B cell (primary cell): Measurements from ENCODE around the gene HGFAC. TPM values are rescaled to one million over a fixed set of nuclear protein-coding genes. Genes with fewer than 3 reads are reported as not detected.
A peak's percentile ranks its signal among the peaks of the same experiment; 100 is the strongest.

Experiments
- ATAC-seq: fragments of 200-7000 bp; cut with Tn5 transposase; one replicate; pipeline ENCODE4 v1.10.0; 2021; ENCODE audit warnings: low read depth, mild to moderate bottlenecking, moderate number of reproducible peaks, moderate library complexity
- CTCF ChIA-PET: fragments of 350-600 bp; sonication (Branson Sonifier 250); formaldehyde crosslinking; loops from one replicate; lab custom pipeline; 2021; ENCODE audit warnings: antibody characterized with exemption, inconsistent platforms; lab: Charles Lee
- POLR2A ChIA-PET: fragments of 350-600 bp; sonication (Branson Sonifier 250); formaldehyde crosslinking; loops from one replicate; lab custom pipeline; 2021; ENCODE audit warnings: antibody characterized with exemption; lab: Charles Lee
- DNase-seq: peaks from one replicate; pipeline ENCODE4 v3.0.0; 2013
- H2AFZ ChIP-seq: 2 replicates; pipeline ENCODE4 v1.6.1; 2012; ENCODE audit warnings: mild to moderate bottlenecking, low read depth, low read length; ENCODE audit not compliant: insufficient read depth, poor library complexity, severe bottlenecking
- H3K27ac ChIP-seq, 2 donors: 1 replicate in 1 of 2; 2 replicates in 1 of 2; pipeline ENCODE4 v1.5.1; 2012 to 2013; ENCODE audit warnings: low read length in 2 of 2, mild to moderate bottlenecking in 2 of 2, moderate library complexity in 1 of 2
- H3K27me3 ChIP-seq, 4 experiments: fragments of 200-600 bp in 1 of 4; sonication (generic) in 1 of 4; replicated peaks in 1 of 4; 1 replicate in 2 of 4; 2 replicates in 2 of 4; pipeline versions ENCODE4 v1.6.1 to v1.7.0; 2013 to 2016; ENCODE audit warnings: low read length in 3 of 4, mild to moderate bottlenecking in 2 of 4, mixed read lengths in 1 of 4, moderate library complexity in 1 of 4; ENCODE audit not compliant: insufficient read depth in 4 of 4, control insufficient read depth in 3 of 4; ENCODE audit errors: control extremely low read depth in 1 of 4
- H3K36me3 ChIP-seq, 2 experiments: replicated peaks in 1 of 2; 1 replicate in 1 of 2; 2 replicates in 1 of 2; pipeline versions ENCODE4 v1.6.1 to v1.7.1; 2013; ENCODE audit warnings: low read length in 1 of 2; ENCODE audit not compliant: insufficient read depth in 2 of 2, control insufficient read depth in 1 of 2; ENCODE audit errors: control extremely low read depth in 1 of 2, extremely low read depth in 1 of 2
- H3K4me1 ChIP-seq, 2 donors: fragments of 200-600 bp in 1 of 2; sonication (generic) in 1 of 2; 1 replicate in 1 of 2; 2 replicates in 1 of 2; pipeline versions ENCODE4 v1.5.1 to v1.6.1; 2013 to 2017; ENCODE audit warnings: low read length in 2 of 2; ENCODE audit not compliant: control insufficient read depth in 2 of 2, insufficient read depth in 2 of 2
- H3K4me2 ChIP-seq: replicated peaks from 2 replicates; pipeline ENCODE3; 2012; ENCODE audit warnings: mild to moderate bottlenecking, low read depth, low read length; ENCODE audit not compliant: poor library complexity, severe bottlenecking
- H3K4me3 ChIP-seq, 5 experiments: fragments of 200-600 bp in 1 of 5; sonication (generic) in 1 of 5; 1 replicate in 3 of 5; 2 replicates in 2 of 5; pipeline versions ENCODE4 v1.5.1 to v1.7.0; 2011 to 2016; ENCODE audit warnings: low read length in 4 of 5, mild to moderate bottlenecking in 4 of 5, low read depth in 2 of 5, control low read depth in 1 of 5, moderate library complexity in 1 of 5; ENCODE audit not compliant: insufficient read depth in 1 of 5; ENCODE audit errors: control extremely low read depth in 1 of 5, extremely low read depth in 1 of 5
- H3K79me2 ChIP-seq: fragments of 200-600 bp; sonication (generic); one replicate; pipeline ENCODE4 v1.6.0; 2016; ENCODE audit warnings: low read length; ENCODE audit not compliant: control insufficient read depth, insufficient read depth
- H3K9ac ChIP-seq: fragments of 200-600 bp; sonication (generic); 2 replicates; pipeline ENCODE4 v1.6.1; 2017; ENCODE audit warnings: mild to moderate bottlenecking, low read length, moderate library complexity
- H3K9me3 ChIP-seq, 3 donors: one replicate each; pipeline versions ENCODE4 v1.6.1 to v1.7.1; 2013; ENCODE audit warnings: low read length in 2 of 3; ENCODE audit not compliant: control insufficient read depth in 2 of 3, insufficient read depth in 1 of 3; ENCODE audit errors: control extremely low read depth in 1 of 3
- H4K20me1 ChIP-seq: 2 replicates; pipeline ENCODE4 v1.6.0; 2012; ENCODE audit warnings: mild to moderate bottlenecking, low read length; ENCODE audit not compliant: insufficient read depth, control insufficient read depth, poor library complexity, severe bottlenecking
- H3K27ac Mint-ChIP-seq: one replicate; pipeline ENCODE4 v1.8.0; 2021; ENCODE audit warnings: mixed read lengths
- H3K27me3 Mint-ChIP-seq: one replicate; pipeline ENCODE4 v1.8.0; 2021; ENCODE audit warnings: mixed read lengths
- H3K4me1 Mint-ChIP-seq: one replicate; pipeline ENCODE4 v1.8.0; 2021; ENCODE audit warnings: mixed read lengths
- H3K4me3 Mint-ChIP-seq: one replicate; pipeline ENCODE4 v1.8.0; 2021; ENCODE audit warnings: mixed read lengths
- H3K9me3 Mint-ChIP-seq: one replicate; pipeline ENCODE4 v1.8.0; 2022; ENCODE audit warnings: mixed read lengths; ENCODE audit not compliant: insufficient read depth
- EZH2 ChIP-seq: IDR thresholded peaks from 2 replicates; pipeline ENCODE4 v1.6.1; 2012; ENCODE audit warnings: borderline replicate concordance, low read depth, mild to moderate bottlenecking, moderate library complexity, low read length; ENCODE audit not compliant: insufficient read depth, poor library complexity, severe bottlenecking
- WGBS: methylation state at CpG from one replicate; pipeline ENCODE4 v1.1.5; 2013; ENCODE audit warnings: missing lambda C conversion rate; ENCODE audit not compliant: insufficient coverage; 5-methylcytosine and 5-hydroxymethylcytosine counted together
- intact Hi-C: fragments of 100-400 bp; cut with micrococcal nuclease; formaldehyde crosslinking; loops from one replicate; pipeline ENCODE4 v1.10.0; 2022
- polyA plus RNA-seq: library from polyadenylated mRNA; depleted of rRNA; stranded (reverse); fragments of >200 nt; gene quantifications from 2 replicates; pipeline ENCODE4 v1.2.3, GENCODE V29; 2012
- total RNA-seq, 2 donors: library from RNA; stranded (reverse); fragments of 120-200 nt in 1 of 2; gene quantifications; 1 replicate in 1 of 2; 2 replicates in 1 of 2; pipeline versions ENCODE4 v1.2.3 to v1.2.4, GENCODE V29; 2013 to 2022
- TF ChIP-seq, protein P1 (sequence below): fragments of 200-600 bp; IDR thresholded peaks from one replicate; pipeline ENCODE4 v1.8.0; 2022; ENCODE audit warnings: antibody characterized with exemption, mild to moderate bottlenecking

The HGFAC gene
- total and polyA plus RNA-seq, 2 donors (not counting 1 experiment from before 2014, with no cell fraction given) = not detected

DNA sequence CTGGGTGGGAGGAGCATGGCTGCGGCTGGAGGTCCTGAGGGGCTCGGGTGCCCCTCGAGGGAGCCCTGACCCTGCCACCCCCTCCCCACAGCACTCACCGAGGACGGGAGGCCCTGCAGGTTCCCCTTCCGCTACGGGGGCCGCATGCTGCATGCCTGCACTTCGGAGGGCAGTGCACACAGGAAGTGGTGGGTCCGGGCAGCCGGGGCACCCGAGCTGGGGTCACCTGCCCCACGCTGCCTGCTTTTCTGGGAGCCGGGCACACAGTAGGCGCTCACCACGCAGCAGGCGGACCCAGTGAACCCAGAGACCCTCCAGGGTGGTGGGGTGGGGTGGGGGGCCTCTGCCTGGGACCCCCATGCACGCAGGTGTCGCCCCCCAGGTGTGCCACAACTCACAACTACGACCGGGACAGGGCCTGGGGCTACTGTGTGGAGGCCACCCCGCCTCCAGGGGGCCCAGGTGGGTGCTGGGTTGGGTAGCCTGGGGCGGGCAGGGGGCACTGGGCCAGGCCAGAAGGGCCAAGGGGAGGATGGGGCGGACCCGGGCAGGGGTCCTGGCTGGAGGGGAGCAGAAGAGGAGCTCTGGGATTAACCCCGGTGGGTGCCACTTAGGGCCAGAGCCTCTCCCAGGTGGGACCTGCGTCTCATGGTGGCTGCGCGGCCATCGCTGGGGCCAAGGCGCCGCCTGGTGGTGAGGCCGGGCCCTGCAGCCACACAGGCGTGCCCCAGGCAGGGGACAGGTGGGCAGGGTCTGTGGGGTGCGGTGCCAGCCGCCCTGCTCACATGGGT lies 1.4 kb downstream of the HGFAC start:
- H3K4me1 ChIP-seq = peaks cover 0 to 10% of the 10 kb centered on the region in 2 donors
- ATAC-seq (peak; percentile 85), DNase-seq (peak; percentile 77)
- no peaks in the 10 kb centered on the region for H3K9me3 Mint-ChIP-seq
- H2AFZ ChIP-seq = peak overlapping the region; percentile 22
- CTCF ChIA-PET = interaction anchor here (0.7 to 6.4 kb wide), 10 partner anchors 13 to 100 kb away, joined by 3 to 56 read pairs (median 6); no protein-coding TSS in a partner anchor
- no peak overlapping the region for H3K9ac ChIP-seq
- no peak overlapping the region for H3K4me3 ChIP-seq
- H3K79me2 ChIP-seq = no peaks in the 10 kb centered on the region
- H3K27ac Mint-ChIP-seq = no peak overlapping the region
- no peak for TF ChIP-seq EZH2
- TF ChIP-seq, protein P1, sequence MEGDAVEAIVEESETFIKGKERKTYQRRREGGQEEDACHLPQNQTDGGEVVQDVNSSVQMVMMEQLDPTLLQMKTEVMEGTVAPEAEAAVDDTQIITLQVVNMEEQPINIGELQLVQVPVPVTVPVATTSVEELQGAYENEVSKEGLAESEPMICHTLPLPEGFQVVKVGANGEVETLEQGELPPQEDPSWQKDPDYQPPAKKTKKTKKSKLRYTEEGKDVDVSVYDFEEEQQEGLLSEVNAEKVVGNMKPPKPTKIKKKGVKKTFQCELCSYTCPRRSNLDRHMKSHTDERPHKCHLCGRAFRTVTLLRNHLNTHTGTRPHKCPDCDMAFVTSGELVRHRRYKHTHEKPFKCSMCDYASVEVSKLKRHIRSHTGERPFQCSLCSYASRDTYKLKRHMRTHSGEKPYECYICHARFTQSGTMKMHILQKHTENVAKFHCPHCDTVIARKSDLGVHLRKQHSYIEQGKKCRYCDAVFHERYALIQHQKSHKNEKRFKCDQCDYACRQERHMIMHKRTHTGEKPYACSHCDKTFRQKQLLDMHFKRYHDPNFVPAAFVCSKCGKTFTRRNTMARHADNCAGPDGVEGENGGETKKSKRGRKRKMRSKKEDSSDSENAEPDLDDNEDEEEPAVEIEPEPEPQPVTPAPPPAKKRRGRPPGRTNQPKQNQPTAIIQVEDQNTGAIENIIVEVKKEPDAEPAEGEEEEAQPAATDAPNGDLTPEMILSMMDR = peak; percentile 98
- no peaks in the 10 kb centered on the region for H3K9me3 ChIP-seq
- POLR2A ChIA-PET = no interaction called here
- no peak overlapping the region for H3K27ac ChIP-seq
- no peak overlapping the region for H3K4me3 Mint-ChIP-seq
- H4K20me1 ChIP-seq = no peaks in the 10 kb centered on the region
- 30% methylated on average over 29 of the region's 36 CpGs for WGBS
- no peaks in the 10 kb centered on the region for H3K36me3 ChIP-seq
- H3K27me3 Mint-ChIP-seq = no peaks in the 10 kb centered on the region
- H3K4me2 ChIP-seq = peak overlapping the region; percentile 44
- intact Hi-C loops = loop anchor here (1.0 to 10.0 kb wide), 4 partner anchors 56 to 337 kb away; no protein-coding TSS in a partner anchor
- no peaks in the 10 kb centered on the region for H3K4me1 Mint-ChIP-seq
- H3K27me3 ChIP-seq = peaks cover 0 to 5% (median 0%) of the 10 kb centered on the region in 4 experiments
